H1 (cell line): ENCODE data around the gene NEDD8. TPM values are rescaled to one million over a fixed set of nuclear protein-coding genes. Genes with fewer than 3 reads are reported as not detected.

Source experiments
- CTCF ChIA-PET: fragments of 300-600 bp; sonication (Branson Sonifier 250); formaldehyde crosslinking; loops from one replicate; lab custom pipeline; 2021; ENCODE audit not compliant: partially characterized antibody; lab: Charles Lee
- POLR2A ChIA-PET: fragments of 300-600 bp; sonication (Branson Sonifier 250); formaldehyde crosslinking; loops from one replicate; lab custom pipeline; 2021; ENCODE audit warnings: inconsistent platforms; ENCODE audit not compliant: partially characterized antibody; lab: Charles Lee
- DNase-seq, 2 experiments: peaks; one replicate each; pipeline versions ENCODE4 v3.0.0 to v3.0.0-alpha.2; 2010 to 2022; ENCODE audit warnings: low spot score in 2 of 2, low read depth in 1 of 2, mixed read lengths in 1 of 2
- FAIRE-seq: peaks from 2 replicates; lab custom pipeline; 2011; peaks lifted over from hg19 to GRCh38; lab: Jason Lieb, UNC
- H2AFZ ChIP-seq: 2 replicates; pipeline ENCODE4 v1.8.1; 2012; ENCODE audit warnings: low read length, inconsistent platforms
- H2AK5ac ChIP-seq: 2 replicates; pipeline ENCODE4 v1.6.1; 2013; ENCODE audit warnings: low read depth, low read length
- H2BK120ac ChIP-seq: replicated peaks from 2 replicates; pipeline ENCODE3; 2013; ENCODE audit warnings: low read depth, low read length, inconsistent platforms
- H2BK12ac ChIP-seq: 2 replicates; pipeline ENCODE4 v1.6.1; 2013; ENCODE audit warnings: low read depth, low read length
- H2BK15ac ChIP-seq: 2 replicates; pipeline ENCODE4 v1.6.1; 2013; ENCODE audit warnings: low read length
- H2BK20ac ChIP-seq: 2 replicates; pipeline ENCODE4 v1.6.1; 2013; ENCODE audit warnings: low read length
- H2BK5ac ChIP-seq: 2 replicates; pipeline ENCODE4 v1.6.1; 2013; ENCODE audit warnings: low read depth, low read length
- H3K14ac ChIP-seq: 2 replicates; pipeline ENCODE4 v1.6.1; 2013; ENCODE audit warnings: inconsistent platforms; ENCODE audit not compliant: insufficient read length
- H3K18ac ChIP-seq: 2 replicates; pipeline ENCODE4 v1.6.1; 2013; ENCODE audit warnings: low read length; ENCODE audit errors: extremely low read depth
- H3K23ac ChIP-seq: 2 replicates; pipeline ENCODE4 v1.6.1; 2013; ENCODE audit warnings: inconsistent platforms; ENCODE audit not compliant: insufficient read length
- H3K23me2 ChIP-seq: 2 replicates; pipeline ENCODE4 v1.6.1; 2013; ENCODE audit warnings: low read depth, low read length
- H3K27ac ChIP-seq: 2 replicates; pipeline ENCODE4 v1.6.1; 2011; ENCODE audit warnings: low read depth, low read length, inconsistent platforms
- H3K27me3 ChIP-seq, 4 experiments: replicated peaks in 1 of 4; 1 replicate in 1 of 4; 2 replicates in 3 of 4; pipeline versions ENCODE4 v1.6.1 to v1.8.1; 2011 to 2013; ENCODE audit warnings: low read length in 3 of 4, mild to moderate bottlenecking in 3 of 4, inconsistent platforms in 2 of 4, mixed read lengths in 2 of 4, moderate library complexity in 1 of 4; ENCODE audit not compliant: control insufficient read depth in 3 of 4, insufficient read depth in 3 of 4; ENCODE audit errors: extremely low read depth in 1 of 4
- H3K36me3 ChIP-seq, 4 experiments: 2 replicates each; pipeline versions ENCODE4 v1.6.1 to v1.8.1; 2011 to 2013; ENCODE audit warnings: mild to moderate bottlenecking in 4 of 4, low read length in 3 of 4, moderate library complexity in 2 of 4, control low read depth in 1 of 4, inconsistent platforms in 1 of 4; ENCODE audit not compliant: insufficient read depth in 4 of 4, control insufficient read depth in 2 of 4
- H3K4ac ChIP-seq: replicated peaks from 2 replicates; pipeline ENCODE3; 2013; ENCODE audit warnings: low read length, low read depth, mixed read lengths, inconsistent platforms; ENCODE audit not compliant: insufficient read length
- H3K4me1 ChIP-seq, 4 experiments: replicated peaks in 1 of 4; 1 replicate in 1 of 4; 2 replicates in 3 of 4; pipeline versions ENCODE4 v1.6.1 to v1.8.1; 2011 to 2013; ENCODE audit warnings: low read length in 3 of 4, inconsistent platforms in 2 of 4, mixed read lengths in 1 of 4; ENCODE audit not compliant: insufficient read depth in 4 of 4, control insufficient read depth in 3 of 4
- H3K4me2 ChIP-seq, 2 experiments: 2 replicates each; pipeline versions ENCODE4 v1.6.1 to v1.8.1; 2011 to 2013; ENCODE audit warnings: low read depth in 2 of 2, low read length in 2 of 2, control low read depth in 1 of 2, inconsistent platforms in 1 of 2, mild to moderate bottlenecking in 1 of 2; ENCODE audit not compliant: insufficient read depth in 1 of 2
- H3K4me3 ChIP-seq, 4 experiments: fragments of 200-600, 300-600 bp in 1 of 4; sonication (generic), shearing (Covaris generic), sonication (Bioruptor Twin) in 1 of 4; 2 replicates each; pipeline versions ENCODE4 v1.5.1 to v1.8.1; 2011 to 2016; ENCODE audit warnings: low read length in 4 of 4, low read depth in 3 of 4, control low read depth in 2 of 4, inconsistent platforms in 2 of 4, mild to moderate bottlenecking in 2 of 4, mixed read lengths in 1 of 4, moderate library complexity in 1 of 4; ENCODE audit not compliant: insufficient read depth in 2 of 4; ENCODE audit errors: extremely low read depth in 1 of 4
- H3K56ac ChIP-seq: replicated peaks from 2 replicates; pipeline ENCODE3; 2013; ENCODE audit warnings: low read depth, mild to moderate bottlenecking, mixed read lengths, low read length, inconsistent platforms; ENCODE audit not compliant: insufficient read length
- H3K79me1 ChIP-seq: 2 replicates; pipeline ENCODE4 v1.6.1; 2013; ENCODE audit warnings: low read depth, low read length, control low read depth
- H3K79me2 ChIP-seq, 2 experiments: 2 replicates each; pipeline versions ENCODE4 v1.6.1 to v1.8.1; 2012 to 2013; ENCODE audit warnings: low read length in 2 of 2, mild to moderate bottlenecking in 2 of 2, inconsistent platforms in 1 of 2; ENCODE audit not compliant: insufficient read depth in 2 of 2, control insufficient read depth in 1 of 2
- H3K9ac ChIP-seq, 4 experiments: replicated peaks in 1 of 4; 1 replicate in 1 of 4; 2 replicates in 3 of 4; pipeline versions ENCODE4 v1.6.1 to v1.8.1; 2011 to 2013; ENCODE audit warnings: low read depth in 3 of 4, low read length in 3 of 4, control low read depth in 2 of 4, mild to moderate bottlenecking in 2 of 4, moderate library complexity in 2 of 4, inconsistent platforms in 1 of 4; ENCODE audit errors: extremely low read depth in 1 of 4
- H3K9me3 ChIP-seq, 2 experiments: 2 replicates each; pipeline versions ENCODE4 v1.6.1 to v1.8.1; 2012 to 2013; ENCODE audit warnings: mild to moderate bottlenecking in 2 of 2, moderate library complexity in 2 of 2, control low read depth in 1 of 2, inconsistent platforms in 1 of 2, low read depth in 1 of 2, low read length in 1 of 2, mixed read lengths in 1 of 2; ENCODE audit not compliant: insufficient read depth in 2 of 2
- H4K20me1 ChIP-seq, 2 experiments: replicated peaks in 1 of 2; 2 replicates each; pipeline versions ENCODE3 to v1.8.1; 2011 to 2013; ENCODE audit warnings: inconsistent platforms in 2 of 2, low read length in 2 of 2, mild to moderate bottlenecking in 1 of 2; ENCODE audit not compliant: insufficient read depth in 2 of 2, control insufficient read depth in 1 of 2
- H4K5ac ChIP-seq: 2 replicates; pipeline ENCODE4 v1.6.1; 2013; ENCODE audit warnings: low read length, low read depth, mixed read lengths, inconsistent platforms; ENCODE audit not compliant: insufficient read length
- H4K8ac ChIP-seq: 2 replicates; pipeline ENCODE4 v1.8.0; 2013; ENCODE audit warnings: mild to moderate bottlenecking, moderate library complexity, low read length, inconsistent platforms; ENCODE audit not compliant: insufficient read depth; ENCODE audit errors: extremely low read depth
- H4K91ac ChIP-seq: replicated peaks from 2 replicates; pipeline ENCODE3; 2013; ENCODE audit warnings: low read length, mixed read lengths, inconsistent platforms; ENCODE audit not compliant: insufficient read length
- CBX8 ChIP-seq: fragments of 300-800, 300-1000 bp; sonication (generic); IDR thresholded peaks from 2 replicates; pipeline ENCODE4 v1.7.1; 2016; ENCODE audit warnings: low read depth, low read length, borderline replicate concordance
- CHD1 ChIP-seq: IDR thresholded peaks from 2 replicates; pipeline ENCODE4 v1.6.1; 2012; ENCODE audit warnings: low read depth, low read length, improper control_type of control experiment
- SP4 ChIP-seq: IDR thresholded peaks from 2 replicates; pipeline ENCODE4 v1.6.1; 2012; ENCODE audit warnings: low read length, inconsistent platforms
- TAF1 ChIP-seq: IDR thresholded peaks from 2 replicates; pipeline ENCODE4 v1.6.1; 2011; ENCODE audit warnings: mild to moderate bottlenecking, low read depth, low read length
- WGBS, 2 experiments: shearing (Covaris generic) in 1 of 2; methylation state at CpG; one replicate each; pipeline versions ENCODE4 v1.1.6 to v1.1.7; 2013 to 2015; ENCODE audit warnings: low lambda C conversion rate in 2 of 2, mixed read lengths in 2 of 2, inconsistent platforms in 1 of 2, low coverage in 1 of 2, missing lambda C conversion rate in 1 of 2; ENCODE audit not compliant: insufficient replicate concordance in 2 of 2, insufficient coverage in 1 of 2, insufficient read length in 1 of 2; ENCODE audit errors: extremely low coverage in 1 of 2, missing lambda C conversion rate in 1 of 2; 5-methylcytosine and 5-hydroxymethylcytosine counted together
- polyA plus RNA-seq, 7 experiments: library from polyadenylated mRNA; depleted of rRNA in 3 of 7; stranded (reverse) in 5 of 7; unstranded in 2 of 7; fragments of >200 nt in 5 of 7; fragments of 200-250 nt in 2 of 7; gene quantifications; 1 replicate in 5 of 7; 2 replicates in 1 of 7; 4 replicates in 1 of 7; pipeline versions ENCODE4 v1.2.1 to v1.2.3, GENCODE V29; 2011 to 2013; ENCODE audit warnings: missing spikeins in 2 of 7, mixed read lengths in 2 of 7
- total RNA-seq: library from RNA; stranded (reverse); fragmentation: NEBNext Ultra II Directional; extraction: Animal tissue kit (Norgen Biotek cat#: 25700); gene quantifications from 2 replicates; pipeline ENCODE4 v1.2.1, GENCODE V29; 2021

Gene NEDD8
- total and polyA plus RNA-seq, 2 of the 8 experiments (the other 6 are each of a cell fraction or from before 2014, with no cell fraction given) = 253 to 317 TPM

GRCh38 chr14:24185741-24186140, 46.4 kb downstream of the NEDD8 start:
- ChIA-PET POLR2A (interaction anchor here (0.8 to 9.3 kb wide), 10 partner anchors 9 to 86 kb away, joined by 3 to 158 read pairs (median 4); partner anchors contain the start of genes CHMP4A, PSME2, REC8 and RNF31), CTCF (interaction anchor here (1.1 to 4.1 kb wide), 3 partner anchors 12 to 38 kb away, joined by 3 to 16 read pairs (median 5); partner anchors contain the start of genes IRF9 and RNF31)
- H3K23me2 ChIP-seq = peaks cover 5% of the 10 kb centered on the region
- H3K18ac ChIP-seq = no peak overlapping the region
- H2AFZ ChIP-seq = no peak overlapping the region
- H2BK12ac ChIP-seq = 0 out of 2 replicates have a peak overlapping the region, but pooled peaks have one; percentile 9
- H3K27ac ChIP-seq = no peak overlapping the region
- peaks cover 0 to 20% of the 10 kb centered on the region in 2 experiments for H4K20me1 ChIP-seq
- H2AK5ac ChIP-seq = no peak overlapping the region
- H3K9me3 ChIP-seq = no peaks in the 10 kb centered on the region
- WGBS, 2 experiments = 95% methylated on average over 11 of the region's 11 CpGs; no CpG with 5 or more reads in 1 of the 2 experiments
- H3K36me3 ChIP-seq = peaks cover 17 to 61% (median 49%) of the 10 kb centered on the region in 4 experiments; a peak in 7 of 8 replicates
- TF ChIP-seq CHD1 = no peak
- TF ChIP-seq CBX8 = no peak
- no peak for TF ChIP-seq SP4
- TF ChIP-seq TAF1 = no peak
- H4K91ac ChIP-seq = no peak overlapping the region
- H3K4me3 ChIP-seq = no peak overlapping the region
- H2BK5ac ChIP-seq = no peak overlapping the region
- no peak for FAIRE-seq
- H3K4ac ChIP-seq = no peak overlapping the region
- no peak overlapping the region for H2BK120ac ChIP-seq
- no peak overlapping the region for H3K4me2 ChIP-seq
- peaks cover 0 to 13% of the 10 kb centered on the region in 2 experiments; a peak in 2 of 4 replicates for H3K79me2 ChIP-seq
- H4K5ac ChIP-seq = no peak overlapping the region
- H3K4me1 ChIP-seq = peaks cover 0 to 7% (median 4%) of the 10 kb centered on the region in 4 experiments; a peak in 6 of 7 replicates
- no peak overlapping the region for H2BK15ac ChIP-seq
- no peaks in the 10 kb centered on the region for H3K27me3 ChIP-seq
- H3K79me1 ChIP-seq = peaks cover 14% of the 10 kb centered on the region
- no peak overlapping the region for H2BK20ac ChIP-seq
- H3K23ac ChIP-seq = no peak overlapping the region
- H3K9ac ChIP-seq = no peak overlapping the region
- no peak overlapping the region for H3K14ac ChIP-seq
- no peak overlapping the region for H4K8ac ChIP-seq
- no peak for DNase-seq
- H3K56ac ChIP-seq = no peak overlapping the region
